ELR (cell line): ENCODE measurements around the gene SNRPB.
A peak's percentile ranks its signal among the peaks of the same experiment; 100 is the strongest.
"Not testable (repeated sequence)": the region's sequence is repeated elsewhere in the genome, so short reads cannot be mapped to it uniquely, and the experiment has no call there.

Source experiments
- DNase-seq: peaks from one replicate; pipeline ENCODE4 v3.0.0-alpha.2; 2015; ENCODE audit warnings: low read depth

SNRPB gene

GRCh38 chr20:2470423-2471193 lies at the start of gene SNRPB:
SNRPB (minus strand) TSS chr20:2470789; CDS start chr20:2470690, 99 bp downstream.
- peak; percentile 99 for DNase-seq

DNA sequence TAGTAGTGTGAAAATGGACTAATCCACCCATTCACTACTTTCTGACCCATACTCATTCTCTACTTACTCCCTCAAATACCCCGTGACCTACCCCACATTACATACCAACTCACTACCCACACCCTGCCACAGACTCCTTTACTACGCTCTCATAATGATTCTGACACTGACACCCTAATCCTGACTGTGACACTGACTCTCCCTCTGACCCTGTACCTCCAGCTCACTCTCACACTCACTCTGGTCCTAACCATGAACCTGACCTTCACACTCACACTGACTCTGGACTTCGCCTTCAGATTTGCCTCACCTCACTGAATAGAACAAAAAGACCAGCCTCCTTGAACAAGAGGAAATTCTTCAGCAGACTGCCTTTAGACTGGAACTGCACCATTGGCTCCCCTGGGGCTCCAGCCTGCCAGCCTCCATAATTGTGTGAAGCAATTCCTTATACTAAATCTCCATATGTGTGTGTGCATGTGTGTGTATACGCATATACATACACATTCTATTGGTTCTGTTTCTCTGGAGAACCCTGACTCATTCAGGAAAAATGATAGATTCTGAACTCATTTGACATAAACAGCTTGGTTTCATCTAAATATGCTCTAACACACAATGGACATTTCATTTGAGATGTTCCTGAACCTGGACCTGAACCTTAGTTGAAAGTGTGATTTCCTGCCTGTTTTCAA lies 48.7 kb upstream of the SNRPB start:
- DNase-seq = peak; percentile 66

DNA sequence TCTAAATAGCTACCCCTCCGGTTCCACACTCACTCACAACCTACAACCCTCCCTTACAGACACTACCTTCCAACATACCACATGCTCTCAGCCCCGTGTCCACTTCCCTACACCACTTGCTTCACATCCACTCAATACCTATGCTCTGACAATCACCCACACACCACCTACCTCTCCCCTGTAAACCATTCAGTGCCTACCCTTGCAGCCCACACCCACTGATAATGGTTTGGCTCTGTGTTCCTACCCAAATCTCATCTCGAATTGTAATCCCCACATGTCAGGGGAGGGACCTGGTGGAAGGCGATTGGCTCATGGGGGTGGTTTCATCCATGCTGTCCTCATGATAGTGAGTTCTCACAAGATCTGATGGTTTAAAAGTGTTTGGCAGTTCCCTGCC lies 48.0 kb upstream of the SNRPB start:
- no peak for DNase-seq

DNA sequence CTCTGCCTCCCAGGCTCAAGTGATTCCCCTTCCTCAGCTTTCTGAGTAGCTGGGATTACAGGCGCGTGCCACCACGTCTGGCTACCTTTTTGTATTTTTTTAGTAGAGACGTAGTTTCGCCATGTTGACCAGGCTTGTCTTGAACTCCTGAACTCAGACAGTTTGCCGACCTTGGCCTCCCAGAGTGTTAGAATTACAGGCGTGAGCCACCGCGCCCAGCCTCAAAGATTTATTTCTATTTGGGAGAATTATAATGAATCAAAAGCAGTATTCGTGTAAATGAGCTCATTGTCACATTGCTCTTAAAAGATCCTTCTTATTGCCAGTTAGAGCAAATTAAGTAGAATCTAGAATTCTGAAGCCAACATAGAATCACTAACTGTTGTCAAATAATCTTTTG lies 47.5 kb upstream of the SNRPB start:
- no peak for DNase-seq

GRCh38 chr20:2516399-2516798 lies 45.8 kb upstream of the SNRPB start:
- no peak for DNase-seq

GRCh38 chr20:2515203-2515602 lies 44.6 kb upstream of the SNRPB start:
- DNase-seq = no peak

DNA sequence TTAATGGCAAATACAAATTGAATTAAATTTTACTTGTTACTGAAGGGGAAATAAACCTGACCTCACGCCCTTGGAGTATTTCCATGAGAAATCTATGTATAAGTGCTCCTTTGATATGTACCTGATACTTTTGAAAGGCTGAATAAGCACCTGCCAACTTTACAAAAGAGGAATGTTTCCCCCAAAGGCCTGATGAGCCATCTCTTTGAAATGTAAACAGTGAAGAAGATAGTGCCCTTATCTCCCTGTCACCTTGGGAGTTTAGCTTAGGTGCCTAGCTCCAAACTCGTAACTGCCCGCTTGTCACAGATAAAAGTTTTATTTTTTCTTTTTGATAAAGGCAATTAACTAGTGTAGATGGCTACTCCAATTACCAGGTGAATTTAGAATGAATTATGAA lies 39.2 kb upstream of the SNRPB start:
- no peak for DNase-seq

- no peak for DNase-seq
These were observed 38.8 kb upstream of the SNRPB start for GRCh38 chr20:2509468-2509781.

DNA sequence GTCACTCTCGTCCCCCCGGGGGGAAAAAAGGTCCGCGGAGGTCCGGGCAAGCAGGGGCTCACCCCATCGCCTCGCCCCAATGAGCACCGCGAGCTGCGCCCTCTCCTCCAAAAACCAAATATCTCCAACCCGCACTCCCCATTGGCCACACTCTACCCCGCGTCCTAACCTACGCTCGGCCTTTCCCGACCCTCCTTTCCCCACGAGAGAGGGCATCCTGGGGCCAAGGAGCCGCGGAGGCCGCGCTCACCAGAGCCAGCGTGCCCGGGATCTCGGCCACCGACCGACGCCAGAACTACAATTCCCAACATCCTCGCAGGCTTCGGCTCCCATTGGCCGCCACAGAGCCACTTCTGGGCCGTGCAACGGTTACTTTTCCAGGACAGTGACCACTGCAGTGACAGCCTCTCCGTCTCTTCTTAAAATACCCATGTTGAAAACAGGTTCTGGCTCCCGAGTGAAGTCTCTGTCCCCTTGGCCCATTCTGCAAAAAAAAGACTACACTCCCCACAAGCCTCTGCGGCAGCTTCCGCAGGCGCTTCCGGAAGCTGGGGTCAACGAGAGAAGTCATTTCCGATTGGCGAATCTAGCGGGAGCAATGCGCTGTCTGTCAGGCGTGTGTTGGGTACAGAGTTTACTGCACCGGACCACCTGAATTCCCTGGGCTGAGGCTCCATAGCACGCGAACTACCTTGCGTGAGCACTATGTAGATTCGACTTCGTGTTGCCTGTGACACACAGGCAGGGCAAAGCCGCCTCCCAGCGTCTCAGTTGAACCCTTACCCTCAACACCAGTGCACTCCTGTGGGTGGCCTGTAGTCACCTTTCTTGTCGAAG lies 38.3 kb upstream of the SNRPB start, which contains the start of gene ZNF343:
TSS of gene ZNF343 (minus strand) at position 285 of the 837 bp plus-strand sequence. CDS start 15,020 bp downstream, outside the sequence.
- peak; percentile 86 for DNase-seq

DNA sequence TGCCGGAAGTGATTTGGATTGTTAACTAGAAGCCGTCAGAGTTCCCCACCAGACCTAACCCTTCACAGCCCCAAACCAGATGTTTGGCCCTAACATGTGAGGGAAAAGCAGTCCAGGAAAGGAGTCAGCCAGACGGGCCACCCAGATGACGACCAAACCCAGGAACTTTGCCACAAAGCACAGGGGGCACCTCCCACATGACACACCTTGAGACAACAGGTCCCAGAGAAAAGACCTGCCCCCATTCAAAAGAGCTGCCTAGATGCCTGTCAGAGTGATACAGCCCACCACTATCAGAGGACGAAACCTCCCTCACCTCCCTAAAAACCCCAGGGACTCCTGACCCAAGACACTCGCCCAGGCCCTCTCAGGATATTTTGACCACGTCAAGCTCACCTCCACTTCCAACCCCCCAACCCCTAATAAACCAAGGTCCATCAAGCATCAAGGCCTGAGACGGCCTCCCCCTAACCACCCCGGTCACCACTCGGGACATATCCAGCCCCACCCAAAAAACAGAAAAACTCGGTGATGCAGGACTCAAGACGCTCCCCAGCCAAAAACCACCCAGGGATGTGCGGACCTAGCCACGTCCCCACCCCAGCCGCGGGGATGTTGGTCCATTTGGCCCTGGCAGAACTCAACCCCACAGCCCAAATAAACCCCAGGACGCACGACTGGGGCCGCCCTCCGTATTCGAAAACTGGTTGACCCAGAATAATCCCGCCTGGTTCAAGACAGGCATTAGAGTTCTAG lies 37.5 kb upstream of the SNRPB start:
- DNase-seq = peak; percentile 31

DNA sequence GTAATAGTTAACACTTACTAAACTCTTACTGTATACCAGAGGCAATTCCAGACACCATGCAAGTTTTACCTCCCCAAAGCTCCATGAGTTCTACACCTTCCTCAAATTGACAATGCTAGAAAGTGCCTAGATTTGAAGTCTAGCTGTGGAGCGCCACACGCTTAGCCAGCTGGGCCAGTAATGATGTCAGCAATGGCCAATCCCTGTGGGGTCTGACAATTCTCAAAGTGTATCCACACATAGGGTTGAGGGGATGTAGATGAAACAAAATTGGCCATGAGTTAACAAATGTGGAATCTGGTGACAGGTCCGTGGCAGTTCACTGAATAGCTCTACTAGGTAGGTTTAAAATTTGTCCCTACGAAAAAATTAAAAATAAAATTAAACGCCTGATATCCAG lies 36.9 kb upstream of the SNRPB start:
- DNase-seq = no peak

DNA sequence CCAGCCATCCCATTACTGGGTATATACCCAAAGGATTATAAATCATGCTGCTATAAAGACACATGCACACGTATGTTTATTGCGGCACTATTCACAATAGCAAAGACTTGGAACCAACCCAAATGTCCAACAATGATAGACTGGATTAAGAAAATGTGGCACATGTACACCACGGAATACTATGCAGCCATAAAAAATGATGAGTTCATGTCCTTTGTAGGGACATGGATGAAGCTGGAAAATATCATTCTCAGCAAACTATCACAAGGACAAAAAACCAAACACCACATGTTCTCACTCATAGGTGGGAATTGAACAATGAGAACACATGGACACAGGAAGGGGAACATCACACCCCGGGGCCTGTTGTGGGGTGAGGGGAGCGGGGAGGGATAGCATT lies 35.8 kb upstream of the SNRPB start:
- DNase-seq = not testable (repeated sequence)

DNA sequence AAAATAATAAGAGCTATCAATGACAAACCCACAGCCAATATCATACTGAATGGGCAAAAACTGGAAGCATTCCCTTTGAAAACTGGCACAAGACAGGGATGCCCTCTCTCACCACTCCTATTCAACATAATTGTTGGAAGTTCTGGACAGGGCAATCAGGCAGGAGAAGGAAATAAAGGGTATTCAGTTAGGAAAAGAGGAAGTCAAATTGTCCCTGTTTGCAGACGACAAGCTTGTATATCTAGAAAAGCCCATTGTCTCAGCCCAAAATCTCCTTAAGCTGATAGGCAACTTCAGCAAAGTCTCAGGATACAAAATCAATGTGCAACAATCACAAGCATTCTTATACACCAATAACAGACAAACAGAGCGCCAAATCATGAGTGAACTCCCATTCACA lies 34.2 kb upstream of the SNRPB start:
- not testable (repeated sequence) for DNase-seq

DNA sequence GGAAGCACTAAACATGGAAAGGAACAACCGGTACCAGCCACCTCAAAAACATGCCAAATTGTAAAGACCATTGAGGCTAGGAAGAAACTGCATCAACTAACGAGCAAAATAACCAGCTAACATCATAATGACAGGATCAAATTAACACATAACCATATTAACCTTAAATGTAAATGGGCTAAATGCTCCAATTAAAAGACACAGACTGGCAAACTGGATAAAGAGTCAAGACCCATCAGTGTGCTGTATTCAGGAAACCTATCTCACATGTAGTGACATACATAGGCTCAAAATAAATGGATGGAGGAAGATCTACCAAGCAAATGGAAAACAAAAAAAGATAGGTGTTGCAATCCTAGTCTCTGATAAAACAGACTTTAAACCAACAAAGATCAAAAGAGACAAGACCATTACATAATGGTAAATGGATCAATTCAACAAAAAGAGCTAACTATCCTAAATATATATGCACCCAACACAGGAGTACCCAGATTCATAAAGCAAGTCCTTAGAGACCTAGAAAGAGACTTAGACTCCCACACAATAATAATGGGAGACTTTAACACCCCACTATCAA lies 32.3 kb upstream of the SNRPB start:
- DNase-seq = not testable (repeated sequence)

DNA sequence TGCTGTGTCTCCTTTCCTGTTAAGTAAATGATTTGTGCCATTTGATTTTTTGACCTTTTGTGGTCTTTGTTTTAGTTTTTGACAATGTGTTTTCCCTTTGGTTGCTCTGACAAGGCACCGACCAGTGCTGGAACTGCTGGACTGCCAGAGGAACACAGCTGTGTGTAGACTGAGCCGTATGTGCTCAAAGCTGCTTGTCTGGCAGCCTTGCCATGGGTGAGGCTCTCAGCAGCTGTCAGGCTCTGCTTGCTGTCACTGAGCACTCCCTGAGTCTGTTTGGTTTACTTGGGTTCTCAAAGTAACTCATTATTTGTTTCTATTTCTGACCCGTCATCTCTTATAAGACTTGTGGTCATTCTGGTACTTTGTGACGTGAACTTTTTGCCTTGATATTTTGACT lies 15.1 kb upstream of the SNRPB start:
- DNase-seq = no peak

DNA sequence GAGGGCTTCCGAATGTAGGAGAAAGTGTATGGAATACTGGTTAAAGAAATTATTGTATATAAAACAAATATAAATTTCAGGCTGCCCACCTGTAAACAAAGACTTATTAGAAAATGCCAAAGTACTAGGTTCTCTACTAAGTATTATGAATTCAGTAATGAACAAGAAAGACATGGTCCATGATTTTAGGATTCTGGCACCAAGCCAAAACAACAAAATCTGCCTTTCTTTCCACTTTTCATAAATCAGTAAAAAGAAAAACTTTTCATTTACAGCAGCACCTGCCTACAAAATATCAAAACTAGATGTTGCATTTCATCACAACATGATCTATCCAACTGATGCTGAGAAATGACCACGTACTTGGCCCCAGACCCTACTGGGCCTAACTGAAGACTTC lies 14.5 kb upstream of the SNRPB start:
- no peak for DNase-seq

DNA sequence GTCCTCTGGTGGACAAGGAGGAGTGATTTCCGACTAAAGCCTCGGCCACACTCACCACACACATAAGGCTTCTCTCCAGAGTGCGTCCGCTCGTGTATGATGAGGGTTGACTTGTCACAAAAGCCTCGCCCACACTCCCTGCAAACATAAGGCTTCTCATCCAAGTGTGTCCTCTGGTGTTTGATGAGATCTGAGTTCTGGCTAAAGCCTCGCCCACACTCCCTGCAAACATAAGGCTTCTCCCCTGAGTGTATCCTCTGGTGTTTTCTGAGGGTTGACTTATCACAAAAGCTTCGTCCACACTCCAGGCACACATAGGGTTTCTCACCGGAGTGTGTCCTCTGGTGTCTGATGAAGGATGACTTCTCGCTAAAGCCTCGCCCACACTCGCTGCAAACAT lies 12.9 kb upstream of the SNRPB start:
- DNase-seq = no peak

- DNase-seq = no peak
These were observed 9.8 kb upstream of the SNRPB start for GRCh38 chr20:2480381-2480780.

DNA sequence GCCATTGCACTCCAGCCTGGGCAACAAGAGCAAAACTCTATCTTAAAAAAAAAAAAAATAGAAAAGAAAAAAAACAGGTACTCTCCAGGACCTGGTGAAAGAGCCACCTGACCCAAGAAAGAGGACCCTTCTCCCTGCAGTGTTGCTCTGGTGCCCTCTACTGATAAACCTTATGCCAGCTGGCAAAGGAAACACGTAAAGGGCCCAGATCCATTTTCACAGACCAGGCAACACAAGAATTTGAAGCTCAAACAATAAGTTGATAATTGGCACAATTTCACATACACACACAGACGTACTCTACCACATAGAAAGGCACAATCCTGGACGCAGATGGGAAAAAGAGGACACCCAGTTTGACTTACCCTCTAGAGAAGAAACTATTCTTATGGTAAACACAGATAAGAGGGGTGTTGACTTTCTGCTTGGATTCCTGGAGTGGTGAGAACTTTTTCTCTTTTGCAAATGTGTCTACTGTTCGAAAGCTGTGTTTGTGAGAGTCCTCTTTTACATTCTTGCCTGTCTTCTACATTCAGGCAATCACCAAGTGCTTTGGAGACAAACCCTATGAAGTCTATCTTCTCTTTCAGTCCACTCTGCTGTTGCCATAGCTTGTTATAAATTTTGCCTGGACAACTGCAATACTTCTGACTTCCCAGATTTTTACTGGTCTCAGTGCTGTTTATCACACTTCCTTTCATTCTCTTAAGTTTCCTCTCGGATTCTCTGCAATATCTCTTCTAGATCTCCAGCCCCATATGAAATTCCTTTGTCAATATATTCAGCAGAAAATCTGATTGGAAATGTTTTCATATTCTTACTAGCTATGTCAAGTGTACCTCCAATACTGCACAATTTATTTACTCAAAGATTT lies 6.4 kb upstream of the SNRPB start:
- no peak for DNase-seq

DNA sequence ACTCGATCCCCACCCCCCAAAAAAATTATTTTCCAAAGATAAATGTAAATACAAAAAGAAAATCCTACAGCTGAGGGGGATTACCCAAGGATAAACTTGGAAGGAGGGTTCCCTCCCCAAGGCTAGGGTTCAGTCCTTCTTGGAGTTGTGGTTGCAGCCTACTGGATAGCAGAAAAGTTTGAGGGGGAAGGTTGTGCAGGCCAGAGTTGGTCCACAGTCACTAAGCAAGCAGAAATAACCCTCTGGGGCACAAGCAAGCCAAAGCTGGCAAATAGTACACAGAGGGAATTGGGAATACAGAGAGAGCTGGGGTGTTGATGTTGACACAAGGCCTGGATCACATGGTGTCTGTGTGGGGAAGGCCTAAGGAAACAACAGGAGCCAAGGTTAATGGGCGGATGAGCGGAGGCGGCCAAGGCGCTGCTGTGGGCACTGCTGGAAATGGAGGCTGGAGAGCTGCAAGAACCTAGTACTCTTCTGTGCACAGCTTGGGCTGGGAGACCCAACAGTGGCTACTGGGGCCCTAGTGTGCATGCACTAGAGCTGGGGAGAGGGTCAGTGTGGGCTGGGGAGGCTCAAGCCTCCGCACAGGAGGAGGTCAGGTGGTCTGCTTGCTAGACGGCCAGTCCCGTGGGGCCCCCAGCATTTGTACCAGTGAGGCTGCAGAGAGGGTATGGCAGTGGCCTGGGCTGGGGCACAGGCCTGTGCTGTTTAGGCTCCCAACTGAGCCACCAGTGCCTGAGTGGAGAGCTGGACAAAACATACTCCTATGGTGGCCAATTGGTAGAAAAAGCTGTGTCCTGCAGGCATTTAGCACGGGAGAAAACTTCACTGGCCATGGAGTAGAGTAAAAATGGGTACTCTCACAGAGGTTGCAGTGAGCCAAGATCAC lies 5.5 kb upstream of the SNRPB start:
- no peak for DNase-seq
